NCI-H2227 (cell line): ENCODE results near the gene TAS2R31.

Experiments used
- DNase-seq: peaks from one replicate; lab custom pipeline; 2025; ENCODE audit not compliant: unreplicated experiment; lab: John Stamatoyannopoulos, UW

The TAS2R31 gene

DNA sequence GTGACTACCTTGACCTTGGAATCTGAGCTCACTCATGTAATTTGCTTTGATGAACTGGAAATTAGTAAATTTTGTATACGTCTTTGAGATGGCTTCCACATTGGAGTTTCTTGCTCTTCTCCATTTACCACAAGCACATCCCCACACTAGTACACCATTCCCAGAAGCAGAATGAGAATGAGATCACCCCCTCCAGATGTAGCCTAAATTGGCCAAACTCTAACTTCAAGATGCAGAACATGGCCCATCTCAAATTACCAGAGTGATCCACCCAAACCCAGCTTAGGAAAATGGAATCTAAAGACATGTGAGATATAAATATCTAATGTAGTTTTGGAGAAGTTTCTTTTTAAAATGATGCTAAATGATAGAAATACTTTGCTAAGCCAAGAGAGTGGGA, 23.6 kb downstream of the TAS2R31 start:
- no peak for DNase-seq

DNA sequence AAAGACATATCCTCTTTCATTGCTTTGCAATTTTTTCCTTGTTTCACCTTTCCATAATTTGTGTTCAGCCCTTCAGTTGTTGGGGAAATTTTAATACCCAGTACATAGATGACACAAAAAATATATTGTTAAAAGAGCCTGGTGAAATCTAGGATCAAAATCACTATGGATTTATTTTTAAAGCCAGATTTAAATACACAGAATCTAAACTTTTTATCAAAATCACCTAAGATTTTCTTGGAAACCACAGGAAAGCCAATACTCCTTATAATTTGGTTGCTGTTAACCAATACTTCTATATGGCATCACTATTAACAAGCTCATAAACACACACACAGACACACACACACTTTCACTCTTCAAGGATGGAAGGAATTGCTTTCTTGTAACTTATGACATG, 33.0 kb downstream of the TAS2R31 start, which contains the start of gene TAS2R20:
TAS2R20 (minus strand) TSS at position 101 of the 400 bp plus-strand sequence. CDS start 429 bp downstream, outside the sequence.
- DNase-seq, result no peak

DNA sequence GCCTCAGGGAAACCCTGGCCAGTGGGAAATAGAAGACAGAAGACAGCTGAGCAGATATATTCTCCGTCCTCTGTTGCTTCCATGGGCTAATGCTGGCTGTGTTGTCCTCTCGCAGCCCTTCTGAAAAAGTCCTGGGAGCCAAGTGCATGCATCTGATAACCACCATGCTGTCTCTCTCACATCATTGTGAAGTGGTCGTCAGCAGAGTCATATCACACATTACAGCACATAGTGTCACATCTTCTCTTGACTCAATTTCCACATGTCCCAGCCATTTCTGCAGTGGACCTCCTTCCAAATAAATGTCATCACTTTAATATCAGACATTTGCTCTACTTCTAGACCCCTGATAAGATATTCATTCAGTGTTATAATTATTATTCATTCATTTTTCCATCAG, 36.9 kb downstream of the TAS2R31 start:
- DNase-seq, result no peak

DNA sequence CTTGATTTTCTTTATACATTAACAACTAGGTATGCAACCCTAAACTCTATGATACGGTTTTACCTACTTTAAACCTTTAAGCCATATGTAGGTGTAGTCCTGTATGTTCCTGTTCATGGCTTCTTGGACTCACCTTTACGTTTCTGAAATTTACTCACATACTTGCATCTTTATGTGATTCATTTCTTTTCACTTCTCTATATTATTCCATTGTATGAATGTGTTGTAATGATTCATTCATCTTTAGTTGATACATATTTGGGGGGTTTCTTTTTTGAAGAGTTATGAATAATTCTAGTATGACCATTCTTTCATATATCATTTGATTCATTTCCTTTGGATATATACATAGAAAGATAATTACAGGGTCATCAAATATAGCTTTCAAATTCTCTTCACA, 42.1 kb downstream of the TAS2R31 start:
- DNase-seq, result no peak

DNA sequence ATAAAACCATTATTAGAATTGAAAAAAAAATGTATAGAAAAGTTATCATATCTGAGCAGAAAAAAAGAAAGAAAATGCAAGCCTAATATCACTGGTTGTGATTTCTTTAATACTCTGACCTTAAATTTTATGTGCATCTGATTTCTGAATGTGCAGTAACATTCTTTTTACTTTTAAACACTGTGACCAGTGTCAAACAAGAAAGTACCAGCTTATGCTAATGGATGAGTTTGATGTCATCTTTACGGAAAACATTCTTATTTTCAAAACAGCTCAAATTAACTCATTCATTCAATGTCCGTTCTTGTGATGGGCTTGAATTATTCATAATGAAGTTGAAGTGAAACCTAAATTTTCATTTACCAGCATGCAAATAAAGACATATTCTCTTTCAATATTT, 44.4 kb downstream of the TAS2R31 start, which contains the start of gene TAS2R50:
TAS2R50 (minus strand) TSS at position 101 of the 400 bp plus-strand sequence; CDS start at position 49, 52 bp downstream.
- no peak for DNase-seq

DNA sequence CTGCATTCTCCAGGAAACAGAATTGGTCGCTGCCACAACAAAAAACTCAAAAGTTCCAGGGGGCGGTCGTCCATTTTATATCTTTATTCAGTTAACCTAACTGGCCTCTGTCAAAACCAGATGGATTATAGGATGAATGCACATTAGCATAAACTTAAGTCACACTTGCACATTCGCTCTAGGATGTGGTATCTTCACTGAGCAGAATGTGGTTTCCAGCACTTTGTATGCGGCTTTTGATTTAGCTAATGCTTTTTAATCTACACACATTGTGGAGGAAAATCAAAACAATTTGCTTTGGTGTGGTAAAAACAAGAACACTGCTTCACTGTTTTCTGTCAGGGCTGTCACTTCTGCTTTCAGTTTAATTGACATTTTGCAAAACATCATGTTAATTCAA, 49.0 kb downstream of the TAS2R31 start:
- DNase-seq, result no peak
